Effector memory CD8-positive, alpha-beta T cell (primary cell): ENCODE results near the gene TAS2R41.

Experiments used
- ATAC-seq: fragments of 150-1000 bp; cut with Tn5 transposase; replicated peaks from 2 replicates; pipeline ENCODE4 v1.10.0; 2021; ENCODE audit warnings: mild to moderate bottlenecking, moderate library complexity
- DNase-seq, 3 experiments: peaks; one replicate each; pipeline ENCODE4 v3.0.0; 2021
- H3K27ac Mint-ChIP-seq, 2 donors: one replicate each; pipeline ENCODE4 v1.8.0; 2022; ENCODE audit warnings: mild to moderate bottlenecking in 2 of 2, mixed read lengths in 2 of 2, moderate library complexity in 2 of 2
- H3K27me3 Mint-ChIP-seq, 2 donors: one replicate each; pipeline ENCODE4 v1.8.0; 2022; ENCODE audit warnings: mixed read lengths in 2 of 2
- H3K36me3 Mint-ChIP-seq: one replicate; pipeline ENCODE4 v1.8.0; 2022; ENCODE audit warnings: mild to moderate bottlenecking, moderate library complexity, mixed read lengths; ENCODE audit not compliant: insufficient read depth
- H3K4me1 Mint-ChIP-seq, 2 donors: one replicate each; pipeline ENCODE4 v1.8.0; 2022; ENCODE audit warnings: low read depth in 2 of 2, mixed read lengths in 2 of 2
- H3K4me3 Mint-ChIP-seq, 2 donors: one replicate each; pipeline ENCODE4 v1.8.0; 2022; ENCODE audit warnings: mild to moderate bottlenecking in 2 of 2, mixed read lengths in 2 of 2, moderate library complexity in 2 of 2
- H3K9me3 Mint-ChIP-seq, 2 donors: one replicate each; pipeline ENCODE4 v1.8.0; 2022; ENCODE audit warnings: mixed read lengths in 2 of 2
- total RNA-seq, 9 experiments: gene quantifications; one replicate each; lab custom pipeline; 2026; lab: John Stamatoyannopoulos, UW

TAS2R41 gene, protein sequence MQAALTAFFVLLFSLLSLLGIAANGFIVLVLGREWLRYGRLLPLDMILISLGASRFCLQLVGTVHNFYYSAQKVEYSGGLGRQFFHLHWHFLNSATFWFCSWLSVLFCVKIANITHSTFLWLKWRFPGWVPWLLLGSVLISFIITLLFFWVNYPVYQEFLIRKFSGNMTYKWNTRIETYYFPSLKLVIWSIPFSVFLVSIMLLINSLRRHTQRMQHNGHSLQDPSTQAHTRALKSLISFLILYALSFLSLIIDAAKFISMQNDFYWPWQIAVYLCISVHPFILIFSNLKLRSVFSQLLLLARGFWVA
- 0 to 1.5 (median 0) reads per million in 9 experiments for total RNA-seq

- Mint-ChIP-seq H3K4me1 (peaks cover 0 to 12% of the 10 kb centered on the region in 2 donors), H3K4me3 (no peak within 1 kb of the TSS), H3K9me3 (no peaks in the 10 kb centered on the region), H3K27me3 (peaks cover 1 to 5% of the 10 kb centered on the region in 2 donors), H3K27ac (no peak within 1 kb of the TSS), H3K36me3 (no peaks in the 10 kb centered on the region)
- ATAC-seq (no peak), DNase-seq (no peak)
Observed at GRCh38 chr7:143477501-143478150, at the start of gene TAS2R41. TAS2R41 (plus strand) TSS chr7:143477873; CDS start chr7:143477873, 0 bp downstream.

DNA sequence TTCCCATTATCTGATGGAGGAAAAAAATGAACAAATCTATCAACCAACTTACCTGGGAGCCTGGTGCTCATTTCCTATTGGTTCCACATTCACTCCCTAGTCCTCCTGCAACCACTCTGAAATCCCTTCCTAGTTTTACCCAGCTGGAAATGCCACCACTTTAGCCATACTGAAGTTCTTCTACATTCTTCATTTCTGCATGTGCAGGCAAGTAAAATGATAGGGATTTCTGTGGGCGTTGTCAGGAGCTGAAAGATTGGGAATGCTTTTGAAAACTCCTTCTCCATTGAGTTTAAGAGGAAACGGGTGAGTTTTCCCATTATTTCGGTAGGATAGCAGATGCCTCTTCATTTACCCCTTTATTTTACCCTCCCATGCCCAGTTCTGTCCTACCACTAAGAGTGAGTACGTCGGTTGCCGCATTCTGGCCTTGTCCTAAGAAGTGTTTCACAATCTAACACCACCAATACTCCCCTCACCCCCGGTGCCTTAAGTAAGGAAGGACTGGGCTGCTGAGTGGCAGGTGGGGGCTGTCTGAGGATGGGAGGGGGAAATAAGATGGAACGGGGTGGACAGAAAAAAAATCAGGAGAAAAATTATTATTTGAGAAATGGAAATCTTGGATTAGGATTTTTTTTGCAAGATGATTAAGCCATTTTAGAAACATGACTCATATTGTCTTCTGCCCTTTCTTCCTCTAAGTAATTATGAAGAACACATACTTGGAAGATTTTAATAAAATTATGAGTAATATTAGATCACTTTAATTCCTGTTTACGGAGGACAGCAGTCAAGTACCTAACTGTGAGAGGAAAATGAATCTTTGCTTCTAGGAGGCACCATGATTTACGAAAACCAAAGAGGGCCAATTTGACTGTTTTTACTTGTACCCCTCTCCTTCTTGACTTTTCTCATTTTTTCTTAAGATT is 47.6 kb upstream of the TAS2R41 start:
- ATAC-seq (no peak), DNase-seq (no peak)
- Mint-ChIP-seq H3K4me1 (no peaks in the 10 kb centered on the region), H3K4me3 (no peak overlapping the region), H3K27ac (no peak overlapping the region), H3K36me3 (peaks cover 4% of the 10 kb centered on the region), H3K27me3 (peaks cover 11 to 24% of the 10 kb centered on the region in 2 donors), H3K9me3 (no peaks in the 10 kb centered on the region)

GRCh38 chr7:143431109-143431508 is 46.6 kb upstream of the TAS2R41 start:
- ATAC-seq = no peak
- Mint-ChIP-seq H3K36me3 (peaks cover 4% of the 10 kb centered on the region), H3K4me3 (no peak overlapping the region), H3K27ac (no peak overlapping the region), H3K27me3 (peaks cover 20 to 30% of the 10 kb centered on the region in 2 donors), H3K9me3 (no peaks in the 10 kb centered on the region), H3K4me1 (no peaks in the 10 kb centered on the region)
- DNase-seq = no peak

GRCh38 chr7:143433759-143434158 is 43.9 kb upstream of the TAS2R41 start:
- Mint-ChIP-seq H3K9me3 (no peaks in the 10 kb centered on the region), H3K36me3 (peaks cover 4% of the 10 kb centered on the region), H3K4me1 (peaks cover 0 to 3% of the 10 kb centered on the region in 2 donors), H3K4me3 (no peak overlapping the region), H3K27ac (no peak overlapping the region), H3K27me3 (peaks cover 30 to 32% of the 10 kb centered on the region in 2 donors)
- DNase-seq (no peak), ATAC-seq (no peak)

- Mint-ChIP-seq H3K36me3 (peaks cover 4% of the 10 kb centered on the region), H3K27ac (no peak overlapping the region), H3K4me3 (no peak overlapping the region), H3K4me1 (peaks cover 0 to 3% of the 10 kb centered on the region in 2 donors), H3K27me3 (peaks cover 30 to 35% of the 10 kb centered on the region in 2 donors), H3K9me3 (no peaks in the 10 kb centered on the region)
- DNase-seq = no peak
- ATAC-seq = no peak
Observed at GRCh38 chr7:143434660-143435059, 43.0 kb upstream of the TAS2R41 start.

DNA sequence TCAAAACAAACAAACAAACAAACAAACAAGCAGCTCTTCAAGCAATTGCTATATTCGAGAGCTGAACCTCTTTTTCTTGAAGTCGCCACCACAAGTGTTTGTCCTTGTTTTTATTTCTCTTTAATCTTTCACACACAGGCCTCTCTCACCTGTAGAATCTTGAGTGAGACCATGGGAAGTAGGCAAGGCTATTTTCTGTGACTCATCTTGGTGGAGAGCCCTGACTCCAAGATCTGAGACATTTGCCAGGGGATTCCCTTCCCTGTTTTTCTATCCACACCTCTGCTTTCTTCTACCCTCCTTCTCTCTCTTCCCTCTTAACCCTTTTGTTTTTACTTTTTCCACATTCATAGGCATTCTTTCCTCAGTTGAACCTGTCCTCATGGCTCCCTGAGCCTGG is 42.4 kb upstream of the TAS2R41 start:
- H3K27me3 Mint-ChIP-seq = peaks cover 30 to 35% of the 10 kb centered on the region in 2 donors
- no peaks in the 10 kb centered on the region for H3K9me3 Mint-ChIP-seq
- H3K27ac Mint-ChIP-seq = no peak overlapping the region
- no peaks in the 10 kb centered on the region for H3K36me3 Mint-ChIP-seq
- DNase-seq = no peak
- H3K4me3 Mint-ChIP-seq = no peak overlapping the region
- H3K4me1 Mint-ChIP-seq = peaks cover 0 to 3% of the 10 kb centered on the region in 2 donors
- ATAC-seq = no peak

- no peak for DNase-seq
- H3K27ac Mint-ChIP-seq = no peak overlapping the region
- ATAC-seq = no peak
- peaks cover 23 to 35% of the 10 kb centered on the region in 2 donors for H3K27me3 Mint-ChIP-seq
- no peaks in the 10 kb centered on the region for H3K36me3 Mint-ChIP-seq
- peaks cover 0 to 3% of the 10 kb centered on the region in 2 donors for H3K4me1 Mint-ChIP-seq
- H3K4me3 Mint-ChIP-seq = no peak overlapping the region
- no peaks in the 10 kb centered on the region for H3K9me3 Mint-ChIP-seq
Observed at GRCh38 chr7:143436325-143436946, 41.2 kb upstream of the TAS2R41 start.

- Mint-ChIP-seq H3K36me3 (no peaks in the 10 kb centered on the region), H3K27me3 (peaks cover 25 to 35% of the 10 kb centered on the region in 2 donors), H3K27ac (no peak overlapping the region), H3K4me1 (peaks cover 0 to 3% of the 10 kb centered on the region in 2 donors), H3K4me3 (no peak overlapping the region), H3K9me3 (no peaks in the 10 kb centered on the region)
- DNase-seq = no peak
- ATAC-seq = no peak
Observed at GRCh38 chr7:143437578-143437977, 40.1 kb upstream of the TAS2R41 start.

GRCh38 chr7:143439866-143440265 is 37.8 kb upstream of the TAS2R41 start:
- DNase-seq = no peak
- Mint-ChIP-seq H3K4me3 (no peak overlapping the region), H3K9me3 (no peaks in the 10 kb centered on the region), H3K27ac (no peak overlapping the region), H3K27me3 (peaks cover 13 to 25% of the 10 kb centered on the region in 2 donors), H3K4me1 (peaks cover 0 to 3% of the 10 kb centered on the region in 2 donors), H3K36me3 (no peaks in the 10 kb centered on the region)
- ATAC-seq = no peak

DNA sequence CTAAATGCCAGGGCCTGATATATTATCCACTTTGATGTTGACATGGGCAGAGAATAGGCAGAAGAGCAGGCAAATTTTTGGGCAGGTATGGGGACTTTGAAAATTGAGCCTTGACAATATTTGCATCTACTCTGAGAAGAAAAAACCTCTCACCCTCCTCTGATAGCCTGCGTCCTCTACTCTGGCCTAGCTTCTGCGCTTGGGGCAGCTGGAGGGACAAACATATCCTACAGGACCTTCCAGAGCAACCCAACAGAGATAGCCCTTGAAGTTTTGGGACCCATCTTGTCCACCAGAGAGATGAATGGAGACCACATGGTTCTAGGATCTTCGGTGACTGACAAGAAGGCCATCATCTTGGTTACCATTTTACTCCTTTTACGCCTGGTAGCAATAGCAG is 34.5 kb upstream of the TAS2R41 start, which contains the start of gene TAS2R60:
Gene TAS2R60 (plus strand): TSS at position 301 of the 400 bp plus-strand sequence. CDS start 0 bp downstream, at position 301.
- no peaks in the 10 kb centered on the region for H3K9me3 Mint-ChIP-seq
- H3K27ac Mint-ChIP-seq = no peak within 1 kb of the TSS
- H3K36me3 Mint-ChIP-seq = no peaks in the 10 kb centered on the region
- H3K4me3 Mint-ChIP-seq = no peak within 1 kb of the TSS
- no peaks in the 10 kb centered on the region for H3K4me1 Mint-ChIP-seq
- DNase-seq = no peak
- H3K27me3 Mint-ChIP-seq = peaks cover 7 to 9% of the 10 kb centered on the region in 2 donors
- no peak for ATAC-seq

DNA sequence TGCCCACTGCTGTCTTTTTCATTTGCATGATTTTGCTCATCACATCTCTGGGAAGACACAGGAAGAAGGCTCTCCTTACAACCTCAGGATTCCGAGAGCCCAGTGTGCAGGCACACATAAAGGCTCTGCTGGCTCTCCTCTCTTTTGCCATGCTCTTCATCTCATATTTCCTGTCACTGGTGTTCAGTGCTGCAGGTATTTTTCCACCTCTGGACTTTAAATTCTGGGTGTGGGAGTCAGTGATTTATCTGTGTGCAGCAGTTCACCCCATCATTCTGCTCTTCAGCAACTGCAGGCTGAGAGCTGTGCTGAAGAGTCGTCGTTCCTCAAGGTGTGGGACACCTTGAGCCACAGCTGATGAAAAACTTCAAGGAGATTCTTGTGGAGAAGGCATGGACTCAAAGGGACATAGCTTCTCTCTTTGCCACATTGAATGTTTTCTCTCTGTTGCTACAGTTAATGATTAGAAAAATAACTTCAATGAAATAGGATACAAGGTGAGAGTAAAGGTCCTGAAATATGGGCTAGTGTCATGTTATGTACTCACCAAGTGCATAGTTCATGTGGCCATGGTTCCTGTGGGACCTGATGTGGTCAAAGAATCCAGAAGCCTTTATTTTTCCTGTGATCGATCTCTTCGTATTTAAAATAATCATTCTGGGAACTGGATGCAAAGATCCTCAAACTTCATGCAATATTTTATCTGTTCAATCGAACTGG is 33.5 kb upstream of the TAS2R41 start:
- Mint-ChIP-seq H3K27me3 (peaks cover 0 to 7% of the 10 kb centered on the region in 2 donors), H3K36me3 (no peaks in the 10 kb centered on the region), H3K4me3 (no peak overlapping the region), H3K9me3 (no peaks in the 10 kb centered on the region), H3K27ac (no peak overlapping the region), H3K4me1 (no peaks in the 10 kb centered on the region)
- DNase-seq = no peak
- no peak for ATAC-seq

DNA sequence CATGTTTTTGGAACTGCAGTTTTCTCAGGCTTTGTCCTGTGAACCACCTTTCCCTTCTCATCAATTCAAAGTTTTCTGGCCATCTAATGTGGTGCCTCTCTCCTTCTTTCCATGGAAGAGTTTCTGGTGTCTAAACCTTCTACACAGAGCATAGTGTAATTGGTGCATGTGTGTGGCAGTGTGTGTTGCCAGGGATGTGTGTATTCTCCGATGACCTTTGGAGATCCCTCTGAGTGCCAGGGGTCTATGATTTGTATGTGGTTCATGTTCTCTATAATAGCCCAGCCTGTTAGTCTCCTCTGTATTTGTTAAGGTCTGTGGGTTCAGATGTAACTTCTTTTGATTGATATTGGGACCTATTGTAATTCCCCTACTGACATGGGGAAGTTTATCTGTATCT is 32.9 kb upstream of the TAS2R41 start:
- Mint-ChIP-seq H3K27me3 (peaks cover 0 to 7% of the 10 kb centered on the region in 2 donors), H3K9me3 (no peaks in the 10 kb centered on the region), H3K4me3 (no peak overlapping the region), H3K4me1 (no peaks in the 10 kb centered on the region), H3K27ac (no peak overlapping the region), H3K36me3 (no peaks in the 10 kb centered on the region)
- ATAC-seq (no peak), DNase-seq (no peak)
